Measurements from ENCODE around the gene SLC27A4.

The SLC27A4 gene

DNA sequence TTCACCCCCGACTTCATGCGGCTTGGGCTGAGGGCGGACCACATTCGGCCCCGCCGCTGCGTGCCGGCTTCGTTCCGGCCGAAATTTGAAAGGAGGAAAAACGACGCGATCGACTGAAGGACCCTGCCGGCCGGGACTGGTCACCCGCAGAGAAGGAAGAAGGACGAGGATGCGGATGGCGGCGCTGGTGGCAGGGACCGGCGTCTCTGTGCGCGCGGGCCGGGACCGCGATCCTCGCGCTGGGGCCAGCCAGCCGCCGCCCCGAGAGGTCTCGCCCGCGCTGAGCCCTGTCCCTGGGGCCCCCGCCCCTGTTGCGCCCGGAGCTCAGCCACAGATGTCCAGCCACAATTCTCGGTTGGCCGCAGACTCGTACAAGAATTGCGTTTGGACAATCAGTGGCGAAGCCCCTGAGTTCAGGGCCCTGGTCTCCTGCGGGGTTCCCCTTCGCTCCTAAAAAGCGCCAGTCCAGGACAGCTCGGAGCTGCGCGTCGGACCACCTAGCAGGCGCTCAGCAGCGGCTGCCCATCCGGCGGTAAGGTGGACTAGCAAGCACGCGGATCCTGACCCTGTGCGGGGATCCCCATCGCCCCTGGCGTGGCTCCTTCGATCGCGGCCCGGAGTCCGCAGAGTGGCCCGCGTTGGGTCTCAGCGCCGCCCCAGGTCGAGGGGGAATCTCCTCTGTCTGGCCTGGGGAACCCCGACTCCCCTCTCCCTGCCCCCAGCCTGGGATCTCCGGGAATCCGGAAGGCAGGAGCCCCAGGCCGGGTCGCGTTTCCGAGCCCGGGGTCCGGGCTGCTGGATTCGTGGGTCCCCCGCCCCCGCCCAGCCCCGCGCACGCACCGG is 52.2 kb downstream of the SLC27A4 start:
- DNase-seq, result no peak

DNA sequence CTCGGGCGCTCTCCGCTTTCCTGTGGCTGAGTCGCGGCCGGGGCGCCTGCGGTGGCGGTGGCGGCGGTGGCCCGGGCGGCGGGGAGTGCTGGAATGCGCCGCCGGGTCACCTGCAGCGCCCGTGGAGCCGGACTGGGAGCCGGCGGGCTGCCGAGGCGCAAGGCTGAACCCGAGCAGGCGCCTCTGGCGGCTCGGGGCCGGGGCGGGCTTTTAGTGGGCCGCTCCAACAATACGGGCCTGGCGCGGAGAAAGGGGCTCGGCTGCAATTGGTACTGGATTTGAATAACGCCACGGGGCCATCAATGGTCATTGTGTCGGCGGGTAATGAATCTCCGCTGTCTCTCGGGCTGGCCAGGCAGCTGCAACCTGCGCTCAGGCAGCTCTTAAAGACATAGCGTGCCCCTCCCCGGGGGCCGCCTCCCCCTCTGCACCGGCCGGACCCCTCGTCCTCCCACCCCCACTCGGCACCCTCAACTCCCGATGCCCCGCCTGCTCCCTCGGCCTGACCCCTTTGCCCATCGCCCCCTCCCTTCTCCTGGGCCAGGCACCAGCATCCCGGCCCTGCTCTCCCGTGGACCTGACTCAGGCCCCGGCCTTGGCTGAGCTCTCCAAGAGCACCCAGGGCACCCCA is 52.9 kb downstream of the SLC27A4 start:
- DNase-seq, result no peak

- DNase-seq, result no peak
Observed at GRCh38 chr9:128393970-128394369, 53.6 kb downstream of the SLC27A4 start.

- DNase-seq, result no peak
Observed at GRCh38 chr9:128394379-128395168, 54.2 kb downstream of the SLC27A4 start.

GRCh38 chr9:128396970-128397613 is 56.8 kb downstream of the SLC27A4 start:
- DNase-seq, result no peak

DNA sequence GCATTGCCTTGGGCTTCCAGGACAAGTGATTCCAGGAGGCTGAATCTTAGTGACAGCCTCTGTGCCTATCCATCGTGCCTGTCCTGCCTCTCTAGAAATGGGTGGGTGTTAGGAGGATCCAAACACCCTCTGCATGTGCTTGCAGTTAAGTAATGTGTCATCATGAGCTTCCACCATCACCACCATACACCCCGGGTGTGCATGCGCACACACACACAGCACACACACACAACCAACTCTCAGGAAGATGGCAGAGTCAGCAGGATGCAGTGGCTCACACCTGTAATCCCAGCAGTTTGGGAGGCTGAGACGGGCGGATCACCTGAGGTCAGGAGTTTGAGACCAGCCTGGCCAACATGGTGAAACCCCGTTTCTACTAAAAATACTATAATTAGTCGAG is 57.5 kb downstream of the SLC27A4 start:
- DNase-seq, result no peak

DNA sequence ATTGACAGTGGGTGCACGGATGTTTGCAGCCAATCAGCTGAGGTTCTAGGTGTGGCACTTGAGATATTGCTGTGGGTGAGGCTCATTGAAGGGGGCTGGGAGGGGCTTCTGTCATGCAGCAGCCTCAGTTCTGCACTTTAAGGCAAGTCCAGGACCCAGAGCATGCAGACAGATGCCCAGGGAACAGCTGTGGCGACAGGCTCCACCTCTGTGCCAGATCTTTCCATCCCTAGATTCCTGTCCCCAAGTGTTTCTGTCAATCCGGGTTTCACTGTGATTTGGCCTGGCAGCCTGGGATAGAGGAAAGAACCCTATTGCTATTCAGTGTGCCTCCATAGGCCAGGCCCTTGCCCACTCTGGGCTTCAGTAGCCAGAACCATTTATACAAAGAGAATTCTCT is 59.5 kb downstream of the SLC27A4 start:
- DNase-seq, result no peak

DNA sequence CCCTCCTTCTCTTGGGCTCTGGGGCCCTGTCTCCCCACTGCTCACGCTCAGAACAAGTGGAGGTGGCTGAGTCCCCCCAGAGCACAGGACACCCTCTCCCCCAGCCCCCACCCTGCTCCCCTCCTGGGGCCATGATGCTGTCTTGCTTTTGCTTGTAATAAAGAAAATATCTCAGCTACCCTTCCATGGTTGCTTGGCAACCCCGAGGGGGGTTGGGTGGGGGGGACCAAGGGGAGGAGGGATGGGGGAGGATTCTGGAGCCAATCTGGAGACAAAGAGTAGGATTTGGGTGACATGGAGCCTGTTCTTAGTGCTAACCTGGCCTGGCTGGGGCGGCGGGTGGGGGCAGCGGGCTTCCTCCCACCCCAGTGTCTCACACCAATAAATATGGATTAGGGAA is 64.2 kb downstream of the SLC27A4 start:
- no peak for DNase-seq

GRCh38 chr9:128405077-128405779 is 64.9 kb downstream of the SLC27A4 start:
- no peak for DNase-seq

DNA sequence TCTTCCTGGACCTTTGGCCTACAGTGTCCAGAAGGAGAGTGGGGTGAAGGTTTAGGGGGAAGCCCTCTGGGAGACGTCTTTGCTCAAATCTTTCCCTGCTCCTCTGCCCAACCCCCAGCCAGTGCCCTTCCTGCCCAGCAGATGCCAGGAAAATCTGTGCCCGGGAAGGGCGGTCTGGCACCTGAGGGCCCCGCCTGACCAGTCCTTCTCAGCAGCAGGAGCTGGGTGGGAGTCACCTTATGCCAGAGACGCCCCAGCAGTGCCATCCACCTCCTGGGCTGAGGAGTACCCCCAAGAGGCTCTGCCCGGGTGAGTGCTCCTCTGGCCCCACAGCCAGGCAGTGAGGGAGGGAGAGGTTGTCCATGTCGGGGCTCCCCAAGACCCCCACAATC is 65.4 kb downstream of the SLC27A4 start:
- DNase-seq, result no peak

DNA sequence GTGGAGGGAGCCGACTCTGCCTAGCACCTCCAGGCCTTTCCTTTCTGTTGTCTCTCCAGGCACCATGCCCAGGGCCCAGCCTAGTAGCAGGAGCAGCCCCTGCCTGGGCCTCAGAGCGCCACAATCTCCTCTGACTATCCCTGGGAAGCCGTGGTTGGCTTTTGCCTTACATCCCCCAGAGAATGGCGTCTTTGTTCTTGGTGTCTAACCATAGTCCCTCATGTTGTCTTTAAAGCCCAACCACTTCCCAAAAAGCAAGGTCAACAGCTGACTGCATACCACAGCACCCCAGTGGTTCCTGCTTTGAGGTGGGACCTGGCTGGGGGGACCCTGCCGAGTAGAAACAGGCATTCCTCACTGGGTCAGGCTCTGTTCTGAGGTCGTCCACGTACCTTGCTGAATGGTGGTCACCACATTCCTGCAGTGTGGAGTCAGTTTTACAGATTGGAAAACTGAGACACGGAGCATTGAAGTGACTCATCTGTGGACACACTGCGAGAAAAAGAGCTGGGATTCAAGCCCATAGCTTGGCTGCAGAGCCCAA is 66.6 kb downstream of the SLC27A4 start:
- no peak for DNase-seq

- DNase-seq, result no peak
Observed at GRCh38 chr9:128408963-128409431, 68.7 kb downstream of the SLC27A4 start.

GRCh38 chr9:128409450-128409849 is 69.1 kb downstream of the SLC27A4 start:
- DNase-seq, result no peak

- no peak for DNase-seq
Observed at GRCh38 chr9:128409978-128410377, 69.7 kb downstream of the SLC27A4 start.

All from NCI-H748 treated with DMSO at 0.1 percent for 48 hours (cell line).